ENCODE results near the gene CPS1. TPM values are rescaled to one million over a fixed set of nuclear protein-coding genes. Genes with fewer than 3 reads are reported as not detected.

The CPS1 gene
- total and polyA plus RNA-seq, 11 donors = 0.61 to 5.3 (median 1.8) TPM

DNA sequence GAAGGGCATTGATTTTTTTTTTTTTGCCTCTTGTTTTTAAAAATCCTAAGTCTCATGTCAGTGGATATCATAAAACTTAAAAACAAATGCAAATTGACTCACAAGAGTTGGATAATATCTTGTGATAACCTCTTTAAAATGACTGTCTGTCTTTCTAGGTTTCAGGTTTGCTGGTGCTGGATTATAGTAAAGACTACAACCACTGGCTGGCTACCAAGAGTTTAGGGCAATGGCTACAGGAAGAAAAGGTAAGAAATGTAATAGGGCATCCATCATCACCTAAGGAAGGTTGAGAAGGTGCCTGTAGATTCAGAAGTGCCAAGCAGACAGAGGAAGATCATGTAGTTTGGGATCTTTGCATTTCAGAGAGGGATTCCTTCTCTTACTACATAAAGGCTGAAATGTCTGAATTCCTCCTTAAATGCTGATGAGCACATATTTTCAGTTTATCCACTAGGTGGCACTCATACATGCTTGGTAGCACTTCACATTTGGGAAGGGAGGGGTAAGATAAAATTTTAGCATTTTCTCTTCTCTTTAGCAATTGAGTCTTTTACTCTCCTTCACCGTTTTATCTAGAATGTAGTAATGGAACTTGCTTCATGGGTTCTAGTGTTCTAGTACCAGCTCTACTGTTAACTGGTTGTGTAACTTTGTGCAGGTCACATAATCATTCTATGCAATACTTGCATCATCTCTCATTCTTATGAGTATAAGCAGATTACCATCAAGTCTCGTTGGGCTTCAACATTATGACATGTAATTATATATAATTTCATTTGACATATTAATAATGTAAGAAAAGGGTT is 21.1 kb downstream of the CPS1 start:
- Histone ChIP-seq H3K4me3 (no peak overlapping the region), H3K27me3 (no peaks in the 10 kb centered on the region), H3K9me3 (no peaks in the 10 kb centered on the region), H3K36me3 (no peaks in the 10 kb centered on the region), H3K27ac (no peak overlapping the region), H3K4me1 (no peaks in the 10 kb centered on the region)
- ATAC-seq = no peak
- TF ChIP-seq POLR2A (IDR thresholded peaks at IDR 0.05) = no peak
- peak; percentile 41 to 83 (median 65) for TF ChIP-seq CTCF (IDR thresholded peaks at IDR 0.05)
- DNase-seq = no peak
- WGBS, 4 donors = 20 to 40% (median 23%) methylated on average over 2 of the region's 2 CpGs
- intact Hi-C loops (cut with DNase I) = no loop called here

GRCh38 chr2:210584834-210585233 is 28.4 kb downstream of the CPS1 start:
- ATAC-seq = no peak
- H3K9me3 ChIP-seq = no peaks in the 10 kb centered on the region
- 62 to 85% (median 79%) methylated on average over 2 of the region's 2 CpGs for WGBS, 4 donors
- H3K27ac ChIP-seq = no peak overlapping the region
- no peak for DNase-seq
- TF ChIP-seq POLR2A (IDR thresholded peaks at IDR 0.05) (no peak), CTCF (IDR thresholded peaks at IDR 0.05) (no peak)
- intact Hi-C loops (cut with DNase I) = no loop called here
- H3K36me3 ChIP-seq = no peaks in the 10 kb centered on the region
- H3K4me1 ChIP-seq = no peaks in the 10 kb centered on the region
- no peak overlapping the region for H3K4me3 ChIP-seq
- H3K27me3 ChIP-seq = no peaks in the 10 kb centered on the region

GRCh38 chr2:210586381-210586780 is 30.0 kb downstream of the CPS1 start:
- TF ChIP-seq POLR2A (IDR thresholded peaks at IDR 0.05) = no peak
- no peaks in the 10 kb centered on the region for H3K36me3 ChIP-seq
- DNase-seq (no peak), ATAC-seq (no peak)
- no peak overlapping the region for H3K4me3 ChIP-seq
- no peaks in the 10 kb centered on the region for H3K27me3 ChIP-seq
- H3K4me1 ChIP-seq = no peaks in the 10 kb centered on the region
- intact Hi-C loops (cut with DNase I) = no loop called here
- H3K27ac ChIP-seq = no peak overlapping the region
- no peaks in the 10 kb centered on the region for H3K9me3 ChIP-seq

DNA sequence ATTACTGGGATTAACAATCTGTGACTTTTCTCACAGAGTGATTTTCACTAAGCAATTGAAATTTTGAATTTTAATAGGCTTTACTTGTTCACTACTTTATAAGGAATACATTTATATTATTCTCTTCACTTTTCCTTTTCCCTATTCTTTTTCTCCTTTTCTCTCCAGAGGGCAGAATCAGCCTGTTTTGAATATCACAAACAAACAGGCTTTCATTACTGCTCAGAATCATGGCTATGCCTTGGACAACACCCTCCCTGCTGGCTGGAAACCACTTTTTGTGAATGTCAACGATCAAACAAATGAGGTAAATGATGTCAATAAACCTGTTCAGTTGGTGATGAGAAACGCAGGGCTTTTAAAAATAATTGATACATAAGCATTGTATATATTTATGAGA is 35.3 kb downstream of the CPS1 start:
- DNase-seq (no peak), ATAC-seq (no peak)
- peaks cover 0 to 3% (median 0%) of the 10 kb centered on the region in 9 donors for H3K36me3 ChIP-seq
- no peaks in the 10 kb centered on the region for H3K4me1 ChIP-seq
- no peak overlapping the region for H3K27ac ChIP-seq
- intact Hi-C loops (cut with DNase I) = no loop called here
- 72 to 80% (median 74%) methylated on average over 2 of the region's 2 CpGs for WGBS, 4 donors
- no peaks in the 10 kb centered on the region for H3K9me3 ChIP-seq
- no peak overlapping the region for H3K4me3 ChIP-seq
- no peak for TF ChIP-seq POLR2A (IDR thresholded peaks at IDR 0.05)
- H3K27me3 ChIP-seq = no peaks in the 10 kb centered on the region

- Histone ChIP-seq H3K4me3 (no peak overlapping the region), H3K36me3 (peaks cover 0 to 3% (median 0%) of the 10 kb centered on the region in 9 donors), H3K9me3 (peaks cover 0 to 2% (median 0%) of the 10 kb centered on the region in 12 donors), H3K27ac (no peak overlapping the region), H3K4me1 (no peaks in the 10 kb centered on the region), H3K27me3 (no peaks in the 10 kb centered on the region)
- WGBS, 4 donors = 70 to 79% (median 77%) methylated on average over 4 of the region's 4 CpGs
- intact Hi-C loops (cut with DNase I) = no loop called here
- DNase-seq (no peak), ATAC-seq (no peak)
- TF ChIP-seq CTCF (IDR thresholded peaks at IDR 0.05) = no peak
- no peak for TF ChIP-seq POLR2A (IDR thresholded peaks at IDR 0.05)
Measured at GRCh38 chr2:210592726-210593125, 36.3 kb downstream of the CPS1 start.
